Vagina (tissue), 2 donors: ENCODE measurements around the gene IL1RL1. TPM values are rescaled to one million over a fixed set of nuclear protein-coding genes. Genes with fewer than 3 reads are reported as not detected.

Experiments
- DNase-seq, 2 donors: peaks; one replicate each; pipeline ENCODE4 v3.0.0-alpha.2; 2017; ENCODE audit errors: extremely low spot score in 2 of 2
- H3K27ac ChIP-seq: fragments of 200-600 bp; sonication (generic); one replicate; pipeline ENCODE4 v1.5.1; 2019
- H3K27me3 ChIP-seq: fragments of 200-600 bp; sonication (generic); one replicate; pipeline ENCODE4 v1.5.1; 2019
- H3K36me3 ChIP-seq, 2 donors: fragments of 200-600 bp; sonication (generic); one replicate each; pipeline ENCODE4 v1.5.1; 2017 to 2019
- H3K4me1 ChIP-seq: fragments of 200-600 bp; sonication (generic); one replicate; pipeline ENCODE4 v1.5.1; 2019
- H3K4me3 ChIP-seq, 2 donors: fragments of 200-600 bp; sonication (generic); 1 replicate in 1 of 2; 2 replicates in 1 of 2; pipeline ENCODE4 v1.5.1; 2016 to 2019
- H3K9me3 ChIP-seq: fragments of 200-600 bp; sonication (generic); one replicate; pipeline ENCODE4 v1.5.1; 2019
- POLR2A ChIP-seq, 2 donors: fragments of 450-650 bp; IDR thresholded peaks; one replicate each; pipeline ENCODE4 v1.6.1; 2017; ENCODE audit warnings: antibody characterized with exemption in 2 of 2, mild to moderate bottlenecking in 2 of 2, moderate library complexity in 2 of 2
- POLR2AphosphoS5 ChIP-seq, 2 donors: sonication (generic); formaldehyde crosslinking; IDR thresholded peaks; one replicate each; pipeline ENCODE4 v1.9.0; 2017; ENCODE audit warnings: antibody characterized with exemption in 2 of 2, mild to moderate bottlenecking in 2 of 2, low read depth in 1 of 2; ENCODE audit not compliant: insufficient read depth in 1 of 2
- intact Hi-C: fragments of 100-400 bp; cut with DNase I; formaldehyde crosslinking; loops from one replicate; pipeline ENCODE4 v1.15.1; 2023
- total RNA-seq: library from RNA; depleted of rRNA; stranded (reverse); fragments of >200 nt; gene quantifications from one replicate; pipeline ENCODE4 v1.2.3, GENCODE V29; 2016
- TF ChIP-seq, protein P1 (sequence below), 3 experiments: fragments of 450-650 bp in 2 of 3; fragments of 200-600 bp in 1 of 3; sonication (generic) in 1 of 3; IDR thresholded peaks; one replicate each; pipeline ENCODE4 v1.5.1; 2017 to 2019; ENCODE audit warnings: antibody characterized with exemption in 3 of 3, mild to moderate bottlenecking in 2 of 3, moderate library complexity in 2 of 3

The IL1RL1 gene
- total RNA-seq, 1 donor from 2014 or later, result 10.6 TPM

GRCh38 chr2:102301867-102302362, 9.4 kb upstream of the IL1RL1 start:
- Histone ChIP-seq H3K27me3 (no peaks in the 10 kb centered on the region), H3K4me1 (no peaks in the 10 kb centered on the region), H3K27ac (no peak overlapping the region), H3K4me3 (no peak overlapping the region), H3K36me3 (no peaks in the 10 kb centered on the region), H3K9me3 (no peaks in the 10 kb centered on the region)
- DNase-seq, result no peak
- TF ChIP-seq POLR2AphosphoS5 (IDR thresholded peaks at IDR 0.05; ENCODE audit: insufficient read depth in 1 of 2, low read depth in 1 of 2), result no peak
- TF ChIP-seq, protein P1, sequence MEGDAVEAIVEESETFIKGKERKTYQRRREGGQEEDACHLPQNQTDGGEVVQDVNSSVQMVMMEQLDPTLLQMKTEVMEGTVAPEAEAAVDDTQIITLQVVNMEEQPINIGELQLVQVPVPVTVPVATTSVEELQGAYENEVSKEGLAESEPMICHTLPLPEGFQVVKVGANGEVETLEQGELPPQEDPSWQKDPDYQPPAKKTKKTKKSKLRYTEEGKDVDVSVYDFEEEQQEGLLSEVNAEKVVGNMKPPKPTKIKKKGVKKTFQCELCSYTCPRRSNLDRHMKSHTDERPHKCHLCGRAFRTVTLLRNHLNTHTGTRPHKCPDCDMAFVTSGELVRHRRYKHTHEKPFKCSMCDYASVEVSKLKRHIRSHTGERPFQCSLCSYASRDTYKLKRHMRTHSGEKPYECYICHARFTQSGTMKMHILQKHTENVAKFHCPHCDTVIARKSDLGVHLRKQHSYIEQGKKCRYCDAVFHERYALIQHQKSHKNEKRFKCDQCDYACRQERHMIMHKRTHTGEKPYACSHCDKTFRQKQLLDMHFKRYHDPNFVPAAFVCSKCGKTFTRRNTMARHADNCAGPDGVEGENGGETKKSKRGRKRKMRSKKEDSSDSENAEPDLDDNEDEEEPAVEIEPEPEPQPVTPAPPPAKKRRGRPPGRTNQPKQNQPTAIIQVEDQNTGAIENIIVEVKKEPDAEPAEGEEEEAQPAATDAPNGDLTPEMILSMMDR (IDR thresholded peaks at IDR 0.05), result no peak
- no peak for TF ChIP-seq POLR2A (IDR thresholded peaks at IDR 0.05)
- intact Hi-C loops, result no loop called here

- no peak for DNase-seq
- H3K4me1 ChIP-seq, result no peaks in the 10 kb centered on the region
- no peaks in the 10 kb centered on the region for H3K36me3 ChIP-seq
- H3K9me3 ChIP-seq, result no peaks in the 10 kb centered on the region
- no peak overlapping the region for H3K27ac ChIP-seq
- intact Hi-C loops, result no loop called here
- no peaks in the 10 kb centered on the region for H3K27me3 ChIP-seq
- TF ChIP-seq POLR2AphosphoS5 (IDR thresholded peaks at IDR 0.05; ENCODE audit: insufficient read depth in 1 of 2, low read depth in 1 of 2) (no peak), POLR2A (IDR thresholded peaks at IDR 0.05) (no peak)
- TF ChIP-seq, protein P1 (IDR thresholded peaks at IDR 0.05), result no peak
- H3K4me3 ChIP-seq, result no peak overlapping the region
Measured at GRCh38 chr2:102302458-102302857, 8.9 kb upstream of the IL1RL1 start.

- TF ChIP-seq POLR2A (IDR thresholded peaks at IDR 0.05), result no peak
- TF ChIP-seq, protein P1 (IDR thresholded peaks at IDR 0.05), result no peak
- TF ChIP-seq POLR2AphosphoS5 (IDR thresholded peaks at IDR 0.05; ENCODE audit: insufficient read depth in 1 of 2, low read depth in 1 of 2), result no peak
- Histone ChIP-seq H3K27ac (no peak overlapping the region), H3K9me3 (no peaks in the 10 kb centered on the region), H3K4me3 (no peak overlapping the region), H3K27me3 (no peaks in the 10 kb centered on the region), H3K36me3 (no peaks in the 10 kb centered on the region), H3K4me1 (no peaks in the 10 kb centered on the region)
- intact Hi-C loops, result no loop called here
- no peak for DNase-seq
Measured at GRCh38 chr2:102303589-102303988, 7.8 kb upstream of the IL1RL1 start.

GRCh38 chr2:102304268-102304667, 7.1 kb upstream of the IL1RL1 start:
- TF ChIP-seq, protein P1 (IDR thresholded peaks at IDR 0.05), result no peak
- TF ChIP-seq POLR2AphosphoS5 (IDR thresholded peaks at IDR 0.05; ENCODE audit: insufficient read depth in 1 of 2, low read depth in 1 of 2), result no peak
- TF ChIP-seq POLR2A (IDR thresholded peaks at IDR 0.05), result no peak
- H3K27me3 ChIP-seq, result no peaks in the 10 kb centered on the region
- no peaks in the 10 kb centered on the region for H3K4me1 ChIP-seq
- no peak overlapping the region for H3K27ac ChIP-seq
- DNase-seq, result no peak
- no peaks in the 10 kb centered on the region for H3K9me3 ChIP-seq
- no peak overlapping the region for H3K4me3 ChIP-seq
- intact Hi-C loops, result no loop called here
- no peaks in the 10 kb centered on the region for H3K36me3 ChIP-seq

- no peak for TF ChIP-seq POLR2A (IDR thresholded peaks at IDR 0.05)
- TF ChIP-seq, protein P1 (IDR thresholded peaks at IDR 0.05), result no peak
- no peak for TF ChIP-seq POLR2AphosphoS5 (IDR thresholded peaks at IDR 0.05; ENCODE audit: insufficient read depth in 1 of 2, low read depth in 1 of 2)
- Histone ChIP-seq H3K36me3 (no peaks in the 10 kb centered on the region), H3K27me3 (no peaks in the 10 kb centered on the region), H3K4me1 (no peaks in the 10 kb centered on the region), H3K27ac (no peak overlapping the region), H3K4me3 (no peak overlapping the region), H3K9me3 (no peaks in the 10 kb centered on the region)
- intact Hi-C loops, result no loop called here
- DNase-seq, result no peak
Measured at GRCh38 chr2:102304711-102305611, 6.4 kb upstream of the IL1RL1 start.
